Nephron progenitor cell (in vitro differentiated cells): ENCODE results near the gene CAMSAP2.

Experiments used
- DNase-seq: peaks from one replicate; pipeline ENCODE4 v3.0.0; 2021
- H3K27ac Mint-ChIP-seq: 2 replicates; pipeline ENCODE4 v1.8.0; 2021; ENCODE audit warnings: mild to moderate bottlenecking, moderate library complexity, mixed read lengths
- H3K27me3 Mint-ChIP-seq: 2 replicates; pipeline ENCODE4 v1.8.0; 2021; ENCODE audit warnings: mild to moderate bottlenecking, low read depth, mixed read lengths; ENCODE audit not compliant: poor library complexity
- H3K36me3 Mint-ChIP-seq: 2 replicates; pipeline ENCODE4 v1.8.0; 2021; ENCODE audit warnings: low read depth, mixed read lengths
- H3K4me1 Mint-ChIP-seq: 2 replicates; pipeline ENCODE4 v1.8.0; 2021; ENCODE audit warnings: mixed read lengths
- H3K4me3 Mint-ChIP-seq: 2 replicates; pipeline ENCODE4 v1.8.0; 2021; ENCODE audit warnings: mild to moderate bottlenecking, moderate library complexity, mixed read lengths
- H3K9me3 Mint-ChIP-seq: 2 replicates; pipeline ENCODE4 v1.8.0; 2021; ENCODE audit warnings: mild to moderate bottlenecking, moderate library complexity, mixed read lengths
- TF ChIP-seq, protein P1 (sequence below): fragments of 200-600 bp; sonication (generic); IDR thresholded peaks from 2 replicates; pipeline ENCODE4 v1.5.0; 2021; ENCODE audit warnings: antibody characterized with exemption

CAMSAP2 gene

DNA sequence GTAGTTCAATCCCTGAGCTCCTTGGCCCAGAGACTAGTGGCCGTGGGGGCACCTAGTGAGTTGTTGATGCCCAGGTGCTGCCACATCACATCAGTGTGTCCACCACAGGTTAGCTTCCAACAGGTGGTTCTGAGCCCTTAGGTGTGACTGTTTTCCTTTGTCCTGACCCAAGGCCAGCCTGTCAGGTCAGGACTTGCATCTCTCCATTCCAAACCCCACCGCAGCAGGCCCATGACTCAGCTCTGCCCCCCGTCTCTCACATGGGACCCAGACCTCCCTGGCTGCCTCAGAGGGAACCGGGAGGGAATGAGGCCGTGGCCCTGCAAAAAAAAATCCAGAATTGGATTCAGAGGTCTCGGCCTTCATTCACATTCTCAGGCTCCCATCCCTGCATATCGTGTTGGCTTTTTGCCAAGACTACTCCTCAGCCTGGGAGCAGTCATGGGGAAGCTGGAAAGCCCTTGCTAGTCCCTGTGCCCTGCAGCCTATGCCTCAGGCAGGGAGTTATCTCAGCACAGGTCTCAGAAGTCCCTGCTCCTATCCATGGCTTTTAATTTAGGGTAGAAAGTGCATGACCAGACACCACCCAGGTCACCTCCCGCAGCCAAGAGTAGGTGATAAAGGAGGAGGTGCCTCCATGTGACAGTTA, 163.2 kb downstream of the CAMSAP2 start:
- Mint-ChIP-seq H3K4me1 (peaks cover 23% of the 10 kb centered on the region), H3K27me3 (peaks cover 4% of the 10 kb centered on the region), H3K36me3 (peaks cover 48% of the 10 kb centered on the region), H3K9me3 (no peaks in the 10 kb centered on the region), H3K27ac (no peak overlapping the region), H3K4me3 (no peak overlapping the region)
- TF ChIP-seq, protein P1, sequence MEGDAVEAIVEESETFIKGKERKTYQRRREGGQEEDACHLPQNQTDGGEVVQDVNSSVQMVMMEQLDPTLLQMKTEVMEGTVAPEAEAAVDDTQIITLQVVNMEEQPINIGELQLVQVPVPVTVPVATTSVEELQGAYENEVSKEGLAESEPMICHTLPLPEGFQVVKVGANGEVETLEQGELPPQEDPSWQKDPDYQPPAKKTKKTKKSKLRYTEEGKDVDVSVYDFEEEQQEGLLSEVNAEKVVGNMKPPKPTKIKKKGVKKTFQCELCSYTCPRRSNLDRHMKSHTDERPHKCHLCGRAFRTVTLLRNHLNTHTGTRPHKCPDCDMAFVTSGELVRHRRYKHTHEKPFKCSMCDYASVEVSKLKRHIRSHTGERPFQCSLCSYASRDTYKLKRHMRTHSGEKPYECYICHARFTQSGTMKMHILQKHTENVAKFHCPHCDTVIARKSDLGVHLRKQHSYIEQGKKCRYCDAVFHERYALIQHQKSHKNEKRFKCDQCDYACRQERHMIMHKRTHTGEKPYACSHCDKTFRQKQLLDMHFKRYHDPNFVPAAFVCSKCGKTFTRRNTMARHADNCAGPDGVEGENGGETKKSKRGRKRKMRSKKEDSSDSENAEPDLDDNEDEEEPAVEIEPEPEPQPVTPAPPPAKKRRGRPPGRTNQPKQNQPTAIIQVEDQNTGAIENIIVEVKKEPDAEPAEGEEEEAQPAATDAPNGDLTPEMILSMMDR: no peak
- no peak for DNase-seq

DNA sequence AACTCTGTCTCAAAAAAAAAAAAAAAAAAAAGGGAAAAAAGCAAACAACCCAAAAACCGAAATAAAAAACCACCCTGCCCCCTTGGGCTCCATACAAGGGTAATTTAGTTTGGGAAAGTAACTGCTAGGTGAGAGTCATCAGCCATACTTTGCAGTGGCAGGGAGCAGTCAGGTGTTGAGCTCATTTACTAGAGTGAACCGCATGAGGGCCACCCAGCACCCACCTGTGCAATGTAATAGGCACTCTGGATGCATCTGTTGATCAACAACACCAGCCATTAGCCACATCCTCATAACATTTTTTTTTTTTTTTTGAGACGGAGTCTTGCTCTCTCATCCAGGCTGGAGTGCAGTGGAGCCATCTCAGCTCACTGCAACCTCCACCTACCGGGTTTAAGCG, 165.1 kb downstream of the CAMSAP2 start:
- H3K36me3 Mint-ChIP-seq: peaks cover 54% of the 10 kb centered on the region
- H3K9me3 Mint-ChIP-seq: no peaks in the 10 kb centered on the region
- peaks cover 4% of the 10 kb centered on the region for H3K27me3 Mint-ChIP-seq
- TF ChIP-seq, protein P1: no peak
- no peak overlapping the region for H3K27ac Mint-ChIP-seq
- H3K4me3 Mint-ChIP-seq: no peak overlapping the region
- peaks cover 4% of the 10 kb centered on the region for H3K4me1 Mint-ChIP-seq
- DNase-seq: no peak

DNA sequence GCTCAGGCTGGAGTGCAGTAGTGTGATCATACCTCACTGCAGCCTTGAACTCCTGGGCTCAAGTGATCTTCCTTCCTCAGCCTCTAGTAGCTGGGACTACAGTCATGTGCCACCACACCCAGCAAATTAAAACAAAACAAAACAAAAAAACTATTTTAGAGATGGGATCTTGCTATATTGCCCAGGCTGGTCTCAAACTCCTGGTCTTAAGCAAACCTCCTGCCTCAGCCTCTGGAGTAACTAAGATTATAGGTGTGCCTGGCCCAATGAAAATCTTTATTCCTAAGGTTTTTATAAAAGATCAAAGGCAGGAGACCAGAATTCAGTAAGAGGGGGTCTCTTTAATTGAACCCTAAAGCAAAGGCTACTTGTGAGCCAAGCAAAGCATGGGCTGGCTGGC, 166.1 kb downstream of the CAMSAP2 start:
- TF ChIP-seq, protein P1: no peak
- Mint-ChIP-seq H3K9me3 (no peaks in the 10 kb centered on the region), H3K4me1 (no peaks in the 10 kb centered on the region), H3K36me3 (peaks cover 49% of the 10 kb centered on the region), H3K4me3 (no peak overlapping the region), H3K27me3 (peaks cover 4% of the 10 kb centered on the region), H3K27ac (no peak overlapping the region)
- DNase-seq: no peak

DNA sequence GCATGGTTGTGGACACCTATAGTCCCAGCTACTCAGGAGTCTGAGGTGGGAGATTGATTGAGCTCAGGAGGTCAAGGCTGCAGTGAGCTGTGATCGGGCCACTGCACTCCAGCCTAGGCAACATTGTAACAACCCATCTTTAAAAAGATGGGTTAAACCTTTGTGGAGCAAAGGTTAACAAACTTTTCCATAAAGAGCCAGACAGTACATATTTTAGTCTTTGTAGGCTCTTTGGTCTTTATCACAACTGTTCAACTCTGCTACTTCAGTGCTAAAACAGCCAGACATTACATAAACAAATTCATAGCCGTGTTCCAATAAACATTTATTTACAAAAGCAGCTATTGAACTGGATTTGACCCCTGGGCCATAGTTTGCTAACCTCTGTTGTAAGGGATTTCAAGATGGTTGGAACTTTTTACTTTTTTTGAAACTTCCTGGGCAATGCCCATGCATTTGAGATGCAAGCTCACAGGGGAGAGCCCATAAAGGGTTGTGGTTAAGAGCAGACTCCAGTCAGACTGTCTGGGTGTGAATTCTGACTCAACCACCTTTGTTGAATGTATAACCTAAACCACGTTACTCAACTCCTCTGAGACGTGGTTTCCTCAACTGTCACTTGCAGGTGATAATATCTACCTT, 166.8 kb downstream of the CAMSAP2 start:
- TF ChIP-seq, protein P1: no peak
- H3K4me1 Mint-ChIP-seq: no peaks in the 10 kb centered on the region
- peaks cover 55% of the 10 kb centered on the region for H3K36me3 Mint-ChIP-seq
- H3K4me3 Mint-ChIP-seq: no peak overlapping the region
- no peaks in the 10 kb centered on the region for H3K9me3 Mint-ChIP-seq
- no peak overlapping the region for H3K27ac Mint-ChIP-seq
- no peak for DNase-seq
- peaks cover 4% of the 10 kb centered on the region for H3K27me3 Mint-ChIP-seq

DNA sequence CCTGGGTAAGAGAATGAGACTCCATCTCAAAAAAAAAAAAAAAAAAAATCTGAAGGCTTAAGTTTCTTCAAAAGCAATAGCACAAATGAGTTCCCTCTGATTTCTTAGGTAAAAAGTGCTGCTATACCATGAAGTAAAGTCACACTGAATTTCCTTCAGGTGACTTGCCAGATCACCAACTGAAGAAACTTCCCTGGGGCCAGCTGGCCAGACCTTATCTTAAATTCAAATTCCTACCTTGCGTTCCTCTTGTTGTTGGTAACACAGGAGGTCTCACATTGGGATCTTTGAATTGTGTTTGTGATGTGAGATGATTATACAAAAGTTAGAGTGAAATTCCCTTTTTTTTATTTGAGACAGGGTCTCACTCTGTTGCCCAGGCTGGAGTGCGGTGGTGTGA, 167.8 kb downstream of the CAMSAP2 start:
- Mint-ChIP-seq H3K9me3 (no peaks in the 10 kb centered on the region), H3K27ac (no peak overlapping the region), H3K4me1 (no peaks in the 10 kb centered on the region), H3K36me3 (peaks cover 53% of the 10 kb centered on the region), H3K4me3 (no peak overlapping the region), H3K27me3 (no peaks in the 10 kb centered on the region)
- DNase-seq: no peak
- TF ChIP-seq, protein P1: no peak

DNA sequence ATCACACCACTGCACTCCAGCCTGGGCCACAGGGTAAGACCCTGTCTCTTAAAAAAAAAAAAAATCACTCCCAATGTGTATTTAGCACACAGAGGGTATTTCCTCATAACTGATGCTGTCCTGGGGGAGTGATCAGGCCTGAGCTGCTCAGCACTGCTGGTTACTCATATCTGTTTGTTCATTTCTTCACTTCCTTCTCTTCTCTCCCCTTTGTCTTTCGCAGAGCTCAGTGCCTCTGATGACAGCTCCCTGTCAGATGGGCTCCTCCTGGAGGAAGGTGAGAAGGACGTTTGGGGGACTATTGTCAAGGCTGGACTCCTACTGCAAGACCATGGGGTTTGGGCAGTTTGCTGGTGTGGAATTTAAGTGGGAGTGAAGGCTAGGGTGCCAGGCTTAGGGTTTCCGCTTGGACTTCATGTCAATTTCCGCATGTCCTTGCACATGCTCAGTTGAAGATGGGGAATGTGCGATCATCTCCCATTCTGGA, 169.0 kb downstream of the CAMSAP2 start:
- DNase-seq: no peak
- Mint-ChIP-seq H3K36me3 (peaks cover 47% of the 10 kb centered on the region), H3K27me3 (no peaks in the 10 kb centered on the region), H3K4me1 (no peaks in the 10 kb centered on the region), H3K4me3 (no peak overlapping the region), H3K27ac (peak overlapping the region; percentile 48), H3K9me3 (no peaks in the 10 kb centered on the region)
- TF ChIP-seq, protein P1: no peak
